Peyer's patch (tissue), 4 donors: Measurements from ENCODE around the gene RERE.

Source experiments
- CTCF ChIP-seq, 6 experiments: fragments of 450-650 bp in 4 of 6; fragments of 200-600 bp in 2 of 6; sonication (generic) in 1 of 6; IDR thresholded peaks; one replicate each; pipeline ENCODE4 v1.5.1; 2017 to 2019; ENCODE audit warnings: antibody characterized with exemption in 6 of 6, mild to moderate bottlenecking in 3 of 6, moderate library complexity in 1 of 6
- POLR2A ChIP-seq, 2 donors: fragments of 450-650 bp; IDR thresholded peaks; one replicate each; pipeline ENCODE4 v1.5.1; 2017; ENCODE audit warnings: antibody characterized with exemption in 2 of 2, mild to moderate bottlenecking in 2 of 2, moderate library complexity in 2 of 2

DNA sequence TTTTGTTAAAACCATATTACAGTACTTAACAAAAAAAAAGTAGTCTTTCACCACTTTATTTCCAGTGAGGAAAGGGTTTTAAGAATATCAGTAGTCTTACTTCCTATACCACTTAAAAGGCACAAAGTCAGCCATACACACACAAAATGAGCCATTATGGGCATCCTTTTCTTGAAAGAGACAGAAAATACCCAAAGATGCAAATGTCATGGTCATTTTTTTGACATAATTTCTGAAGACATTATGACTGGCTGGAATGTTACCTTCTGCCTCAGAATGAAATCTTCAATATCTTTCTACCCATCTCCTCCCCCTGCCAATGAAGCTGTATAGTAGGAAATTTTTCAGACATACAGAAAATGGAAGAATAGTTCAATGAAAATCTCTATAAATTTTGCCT, 261.9 kb downstream of the RERE start:
- TF ChIP-seq POLR2A (IDR thresholded peaks at IDR 0.05) (no peak), CTCF (IDR thresholded peaks at IDR 0.05) (no peak)
